GM21786 (cell line): ENCODE measurements around the gene PLA2G15.

Source experiments
- ATAC-seq: cut with Tn5 transposase; IDR thresholded peaks from one replicate; pipeline ENCODE4 v1.9.1; 2021; ENCODE audit not compliant: unreplicated experiment

The PLA2G15 gene

DNA sequence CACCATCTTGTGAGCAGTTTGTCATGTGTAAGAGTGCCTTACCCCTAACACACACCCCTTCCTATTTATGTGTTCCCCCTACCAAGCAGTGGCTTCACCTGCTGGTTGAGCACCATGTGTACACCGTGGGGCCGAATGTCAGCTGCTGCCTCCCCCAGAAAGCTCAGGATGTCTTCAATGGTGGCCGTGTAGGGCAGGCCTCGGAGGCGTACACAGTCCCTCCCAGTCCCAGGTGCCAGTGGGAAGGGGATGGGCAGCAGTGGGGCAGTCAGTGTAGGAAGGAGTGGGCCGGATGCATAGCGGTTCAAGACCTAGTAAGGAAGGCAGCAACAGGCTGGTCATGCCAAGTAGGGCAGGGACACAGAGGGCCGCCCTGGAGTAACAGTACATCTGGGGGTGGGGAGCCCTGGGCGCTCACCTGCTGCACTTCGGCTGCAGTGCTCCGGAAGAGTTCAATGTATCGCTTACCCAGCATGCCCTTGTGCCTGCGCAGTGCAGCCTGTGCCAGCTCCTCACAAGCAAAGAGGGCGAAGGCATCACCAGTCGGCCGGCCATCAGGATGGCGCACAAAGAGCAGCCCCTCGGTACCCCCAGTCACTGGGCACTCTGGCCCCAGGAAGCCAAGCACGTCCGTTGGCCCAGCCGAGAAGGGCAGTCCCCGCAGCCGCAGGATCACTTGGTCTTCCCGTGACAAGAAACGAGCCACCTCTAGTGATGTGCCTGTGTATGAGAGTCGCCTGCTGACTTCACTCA is 13.6 kb upstream of the PLA2G15 start:
- no peak for ATAC-seq

DNA sequence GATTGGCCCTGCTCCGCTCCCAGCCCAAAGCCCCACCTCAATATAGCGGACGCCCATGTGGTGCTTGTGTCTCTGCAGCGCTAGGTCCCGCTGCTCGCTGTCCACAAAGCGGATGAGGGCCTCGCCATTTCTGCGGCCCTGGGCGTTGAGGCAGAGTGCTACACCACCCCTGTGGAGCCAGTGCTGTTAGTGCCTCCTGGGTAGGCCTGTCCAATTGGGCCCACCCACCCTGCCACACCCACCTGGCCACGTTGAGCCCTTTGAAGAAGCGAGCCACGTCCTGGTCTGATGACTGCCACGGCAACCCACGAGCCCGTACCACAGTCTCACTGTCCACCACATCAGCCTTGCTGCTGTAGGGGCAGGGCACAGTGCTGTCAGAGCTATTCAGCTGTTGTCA is 12.8 kb upstream of the PLA2G15 start:
- ATAC-seq = no peak

DNA sequence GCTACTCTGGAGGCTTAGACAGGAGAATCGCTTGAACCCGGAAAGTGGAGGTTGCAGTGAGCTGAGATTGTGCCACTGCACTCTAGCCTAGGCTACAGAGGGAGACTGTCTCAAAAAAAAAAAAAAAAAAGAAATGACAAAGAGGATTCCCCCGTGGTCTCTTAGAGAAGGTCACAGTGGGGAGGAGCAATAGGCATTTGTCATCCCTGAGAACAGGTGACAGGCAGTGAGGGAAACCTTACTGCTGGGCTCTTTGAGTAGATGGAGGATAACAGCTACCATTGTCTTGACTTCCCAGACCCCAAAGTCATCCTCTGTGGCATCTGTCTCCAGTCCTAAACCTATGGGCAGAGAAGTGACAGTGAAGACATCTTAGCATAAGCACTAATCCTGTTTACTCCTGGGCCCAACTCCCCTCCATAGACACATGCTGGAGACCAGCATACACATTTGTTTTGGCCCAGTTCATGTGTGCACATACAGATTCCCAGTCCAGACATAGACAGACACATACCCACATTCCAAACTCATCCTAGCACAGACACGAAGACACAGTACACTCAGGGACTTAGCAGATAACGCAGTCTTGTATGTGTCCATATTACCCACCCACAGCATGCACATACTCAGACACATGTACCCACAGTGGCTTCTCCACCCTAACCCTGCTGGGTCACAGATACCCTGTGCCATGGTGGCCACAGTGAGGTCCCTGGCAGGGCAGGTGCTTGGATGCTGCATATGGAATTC is 11.9 kb upstream of the PLA2G15 start:
- ATAC-seq = no peak

DNA sequence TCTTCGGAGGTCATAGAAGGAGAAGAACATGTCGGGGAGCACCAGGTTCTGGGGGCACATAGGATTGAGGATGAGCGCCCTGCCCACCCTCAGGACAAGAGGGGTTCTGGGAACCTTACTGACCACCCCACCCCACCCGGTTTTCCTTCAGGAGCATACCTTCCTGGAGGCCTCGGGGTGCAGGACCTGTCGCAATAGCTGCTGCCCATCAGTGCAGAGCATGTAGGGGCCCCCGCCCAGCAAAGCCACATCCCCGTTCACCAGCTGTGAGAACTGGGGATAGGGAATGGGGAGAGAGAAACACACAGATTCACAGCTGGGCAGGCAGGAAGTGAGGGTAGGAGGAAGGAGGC is 11.4 kb upstream of the PLA2G15 start:
- ATAC-seq = no peak

DNA sequence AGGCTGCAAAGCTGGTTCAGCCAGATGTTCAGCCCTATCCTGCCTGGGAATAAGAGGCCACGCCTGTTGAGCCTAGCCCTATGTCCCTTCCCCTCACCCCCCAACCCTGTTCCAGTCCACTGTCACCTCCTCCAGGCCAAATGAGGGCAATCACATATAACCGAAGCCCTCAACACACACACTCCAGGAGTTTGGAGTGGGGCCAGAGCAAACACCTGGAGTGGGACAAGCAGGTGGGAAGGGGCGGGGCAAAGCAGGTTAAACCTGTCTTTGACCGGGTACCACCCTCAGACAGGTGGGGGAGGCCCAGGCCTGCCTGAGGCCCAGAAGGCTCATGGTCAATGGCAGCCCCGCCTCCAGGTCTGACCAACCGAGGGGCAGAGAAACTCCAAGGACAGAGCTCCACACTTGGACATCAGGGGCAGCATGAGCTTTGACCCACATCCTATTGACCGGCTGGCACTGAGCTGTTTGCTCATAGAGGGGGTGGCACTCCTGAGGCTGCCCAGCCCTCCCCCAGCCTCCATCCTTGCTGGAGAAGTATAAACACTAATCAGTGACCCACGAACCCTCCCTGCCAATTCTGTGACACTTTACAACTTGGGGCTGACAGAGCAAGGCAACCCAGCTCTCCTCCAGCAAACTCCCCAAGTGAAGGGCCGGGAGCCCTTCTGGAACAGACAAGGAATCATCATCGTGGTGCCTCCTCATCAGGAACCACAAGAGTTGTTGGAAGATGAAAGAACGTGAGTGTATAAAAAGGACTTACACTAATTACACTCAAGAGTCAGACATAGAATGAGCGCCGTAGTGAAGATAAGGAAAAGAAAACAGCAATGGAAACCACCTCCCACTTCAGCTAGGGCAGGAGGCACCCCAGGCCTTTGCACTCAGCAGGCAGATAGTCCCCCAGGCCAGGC is 10.7 kb upstream of the PLA2G15 start:
- no peak for ATAC-seq

DNA sequence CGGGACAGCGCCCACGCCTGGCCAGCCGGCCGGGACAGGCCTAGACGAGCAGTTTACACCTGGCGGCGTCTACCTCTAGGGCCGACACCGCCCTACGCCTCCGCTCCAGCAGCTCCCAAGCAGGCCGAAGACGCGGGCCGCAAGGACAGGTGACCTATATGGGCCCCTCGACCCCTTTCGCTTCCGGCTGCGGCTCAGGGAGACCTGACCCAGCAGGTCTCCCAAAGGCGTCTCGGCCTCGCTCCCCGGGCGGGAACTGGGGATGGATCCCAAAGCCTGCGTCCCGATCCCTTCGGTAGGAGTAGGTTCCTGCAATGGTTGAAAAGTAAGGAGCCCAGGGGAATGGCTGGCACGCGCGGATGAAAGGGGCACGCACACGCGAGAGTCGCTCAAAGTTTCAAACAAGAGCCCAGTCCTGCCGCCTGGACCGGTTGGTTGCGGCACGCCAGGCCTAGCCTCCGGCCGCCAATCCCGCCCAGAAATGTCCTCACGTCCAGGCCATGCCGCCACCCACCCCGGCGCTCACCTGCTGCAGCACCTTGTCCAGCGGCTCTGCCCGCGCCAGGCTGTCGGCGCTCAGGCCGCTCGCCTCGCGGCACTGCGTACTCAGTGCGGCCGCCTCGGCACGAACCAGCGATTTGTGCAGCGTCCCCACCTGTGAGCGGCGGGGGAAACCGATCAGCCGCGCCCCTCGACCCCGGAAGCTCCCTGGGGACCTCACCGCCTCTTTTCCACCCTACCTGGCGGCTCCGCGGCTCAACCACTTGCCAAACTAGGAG is 9.9 kb upstream of the PLA2G15 start:
- no peak for ATAC-seq

DNA sequence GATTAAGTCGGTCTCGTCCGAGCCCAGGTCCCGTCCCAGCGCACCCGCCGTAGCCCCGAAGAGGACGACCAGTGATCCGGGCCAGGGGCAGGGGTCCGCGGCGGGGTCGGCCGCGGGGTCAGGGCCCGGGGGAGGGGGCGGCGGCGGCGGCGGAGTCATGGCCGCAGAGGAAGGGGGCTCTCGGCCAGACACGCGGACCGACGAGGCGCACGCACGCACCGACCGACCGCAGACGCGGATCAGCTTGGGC is 9.4 kb upstream of the PLA2G15 start, which contains the start of gene ESRP2:
Gene ESRP2, minus strand, starts transcription at position 241 of the 250 bp plus-strand sequence. Its CDS starts 82 bp downstream, at position 159.
- ATAC-seq = no peak

DNA sequence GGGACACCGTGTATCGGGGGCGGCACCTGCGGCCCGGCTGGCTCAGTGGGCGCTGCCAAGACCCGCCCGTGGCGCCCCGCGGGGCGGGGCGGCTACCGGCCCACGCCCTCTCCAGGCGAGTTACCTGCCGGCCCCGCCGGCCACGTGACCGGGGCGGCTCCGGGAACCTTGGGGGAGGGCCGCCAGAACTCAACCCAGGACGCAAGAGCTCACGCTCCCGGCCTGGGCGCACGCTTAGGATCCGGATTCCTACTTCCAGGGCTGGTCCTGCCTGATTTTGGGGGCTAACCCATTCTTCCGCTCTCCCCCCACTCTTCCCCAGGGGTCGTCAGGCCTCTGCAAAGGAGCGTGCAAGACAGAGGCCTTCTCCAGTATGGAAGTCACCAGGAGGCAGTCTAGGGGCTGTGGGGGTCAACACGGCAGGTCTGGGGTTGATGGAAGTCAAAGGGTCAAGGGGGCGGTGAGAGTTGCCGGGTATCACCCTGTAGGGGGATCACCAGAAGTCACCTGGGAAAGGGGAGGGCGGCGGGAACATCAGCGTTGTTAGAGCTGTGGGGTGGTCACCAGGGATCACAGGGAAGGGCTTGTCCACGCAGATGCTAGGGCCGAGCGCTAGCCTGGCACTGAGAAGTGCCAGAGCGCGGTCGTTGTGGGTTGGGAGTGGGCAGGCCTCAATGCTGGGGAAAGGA is 8.9 kb upstream of the PLA2G15 start:
- no peak for ATAC-seq

DNA sequence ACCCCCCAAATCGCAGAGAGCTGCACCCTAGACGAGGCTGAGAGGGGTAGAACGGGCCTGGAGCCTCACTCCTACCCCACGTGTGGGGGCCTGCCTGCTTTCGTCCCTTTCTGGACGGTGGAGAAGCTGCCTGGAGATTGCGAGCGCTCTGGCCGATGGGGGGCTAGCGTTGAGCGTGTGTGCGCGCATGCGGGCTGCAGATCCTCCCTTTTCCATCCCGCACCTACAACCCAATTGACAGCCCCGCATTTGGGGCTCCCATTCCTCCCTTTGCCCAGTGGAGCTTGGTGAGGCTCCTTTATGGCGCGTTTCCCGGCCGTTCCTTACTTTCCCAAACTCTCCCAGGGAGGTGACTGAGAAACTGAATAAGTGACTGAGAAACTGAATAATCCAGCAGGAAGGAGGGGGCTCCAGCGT is 8.3 kb upstream of the PLA2G15 start:
- ATAC-seq = no peak

DNA sequence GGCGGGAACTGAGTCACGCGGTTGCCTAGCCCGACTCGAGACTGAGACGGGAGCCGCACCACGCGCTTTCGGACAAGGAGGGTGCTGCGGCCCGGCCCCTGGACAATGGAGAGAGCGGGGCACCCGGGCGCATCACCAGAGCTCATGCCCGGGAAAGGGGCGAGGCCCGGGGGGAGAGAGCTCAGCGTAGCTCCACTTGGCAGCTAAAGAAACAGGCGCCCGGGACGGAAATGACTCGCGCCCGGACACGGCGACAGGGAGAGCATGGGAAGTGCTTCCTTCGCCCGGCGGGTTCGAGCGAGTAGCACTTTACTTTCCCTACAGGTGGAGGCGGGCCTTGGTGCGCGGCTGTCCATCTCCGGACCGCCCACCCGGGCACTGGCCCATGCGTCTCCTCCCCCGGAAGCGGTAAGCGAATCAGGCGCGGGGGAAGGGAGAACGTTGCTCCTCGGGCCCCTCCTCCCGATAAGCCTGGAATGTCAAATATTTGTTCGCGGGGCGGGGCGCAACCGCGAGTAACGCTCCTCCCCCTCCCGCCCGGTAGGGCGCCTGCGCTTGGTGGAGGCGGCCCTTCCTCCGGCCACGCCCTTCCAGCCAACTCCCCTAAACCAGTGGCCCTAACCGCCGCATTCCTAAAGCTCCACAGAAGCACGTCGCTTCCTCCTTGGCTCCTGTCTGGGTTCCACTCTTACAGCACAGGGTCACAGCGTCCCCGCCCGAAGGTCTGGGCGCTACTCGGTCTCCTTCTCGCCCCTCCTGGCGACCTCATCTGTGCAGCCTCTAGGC is 7.7 kb upstream of the PLA2G15 start:
- ATAC-seq = peak; percentile 87

DNA sequence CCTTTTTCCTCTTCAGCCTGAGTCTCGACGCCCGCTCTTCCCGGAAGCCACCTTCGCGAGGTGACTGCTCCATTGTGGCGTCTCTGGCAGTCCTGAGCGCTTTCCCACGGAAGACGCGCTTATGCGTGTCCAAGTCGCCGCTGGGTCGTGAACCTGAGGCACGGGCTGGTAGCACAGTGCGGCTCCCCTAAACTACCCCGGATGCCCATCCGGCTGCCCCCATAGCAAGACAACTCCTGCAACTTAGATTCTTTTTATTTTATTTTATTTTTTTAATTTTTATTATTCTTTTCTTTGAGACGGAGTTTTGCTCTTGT is 7.2 kb upstream of the PLA2G15 start:
- peak; percentile 30 for ATAC-seq

DNA sequence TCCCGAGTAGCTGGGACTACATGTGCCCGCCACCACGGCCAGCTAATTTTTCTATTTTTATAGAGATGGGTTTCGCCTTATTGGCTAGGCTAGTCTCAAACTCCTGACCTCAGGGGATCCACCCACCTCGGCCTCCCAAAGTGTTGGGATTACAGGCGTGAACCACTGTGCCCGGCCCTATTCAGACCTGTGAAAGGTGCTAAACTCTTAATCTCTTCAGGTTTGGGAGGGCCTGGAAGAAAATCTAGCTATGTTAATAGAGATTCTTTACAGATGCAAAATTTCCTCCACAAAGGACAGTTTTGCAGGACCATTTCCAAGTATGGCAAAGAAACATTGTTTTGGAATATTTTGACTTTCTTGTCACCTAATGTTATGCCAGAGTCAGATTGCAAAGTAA is 3.1 kb upstream of the PLA2G15 start:
- no peak for ATAC-seq

DNA sequence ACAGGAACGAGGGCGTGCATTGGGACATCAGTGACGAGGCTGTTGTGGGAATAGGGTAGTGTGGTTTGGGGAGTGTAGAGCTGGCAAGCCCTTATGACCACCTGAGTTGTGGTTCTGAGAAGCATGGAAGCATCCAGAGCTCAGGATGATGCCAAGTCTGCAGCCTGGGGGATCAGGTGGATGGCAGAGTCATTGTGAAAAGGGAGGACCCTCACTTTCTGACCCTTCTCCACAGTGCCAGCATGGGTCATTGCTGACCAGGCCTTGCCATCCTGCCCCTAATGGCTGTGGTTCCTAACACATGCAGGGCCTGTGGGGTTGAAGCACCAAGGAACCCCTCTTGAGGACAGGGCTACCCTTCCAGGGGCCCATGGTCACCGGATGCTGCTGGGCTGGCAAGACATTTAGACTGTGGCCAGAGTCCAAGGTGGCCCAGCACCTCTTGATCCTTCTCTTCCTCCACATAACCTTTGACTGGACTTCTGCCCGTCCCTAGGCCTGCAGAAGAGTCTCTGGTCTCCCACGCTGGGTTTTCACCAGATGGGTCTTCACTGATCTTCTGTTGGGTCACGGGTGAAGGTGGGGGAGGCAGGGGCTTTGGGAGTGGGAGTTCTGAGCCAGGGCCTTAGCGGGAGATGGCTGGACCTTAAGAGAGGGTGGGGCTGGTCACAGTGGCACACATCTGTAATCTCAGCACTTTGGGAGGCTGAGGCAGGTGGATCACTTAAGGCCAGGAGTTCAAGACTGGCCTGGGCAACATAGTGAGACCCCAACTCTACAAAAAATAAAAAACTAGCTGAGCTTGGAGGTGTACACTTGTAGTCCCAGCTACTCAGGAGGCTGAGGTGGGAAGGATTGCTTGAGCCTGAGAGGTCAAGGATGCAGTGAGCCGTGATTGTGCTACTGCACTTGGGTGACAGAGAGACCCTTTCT is 2.0 kb upstream of the PLA2G15 start:
- no peak for ATAC-seq

DNA sequence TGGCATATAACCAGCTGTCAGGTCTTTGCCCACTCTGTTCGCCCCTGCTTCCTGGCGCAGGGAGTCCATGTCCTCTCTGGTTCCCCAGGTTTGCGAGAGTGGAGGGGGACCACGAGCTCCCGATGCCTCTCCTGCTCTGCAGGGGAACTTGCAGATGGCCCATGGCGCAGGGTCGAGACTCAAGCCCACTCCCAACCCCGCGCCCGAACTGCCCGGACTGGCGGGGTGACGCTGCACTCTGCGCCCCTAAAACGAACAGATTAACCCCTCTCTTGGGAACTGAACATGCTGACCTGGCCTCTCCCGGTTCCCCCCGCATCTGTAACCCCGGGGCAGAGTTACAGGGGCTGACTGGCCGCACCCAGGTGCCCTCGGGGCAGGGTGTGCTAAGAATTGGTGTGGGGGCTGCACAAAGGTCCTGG is 681 bp upstream of the PLA2G15 start:
- no peak for ATAC-seq

DNA sequence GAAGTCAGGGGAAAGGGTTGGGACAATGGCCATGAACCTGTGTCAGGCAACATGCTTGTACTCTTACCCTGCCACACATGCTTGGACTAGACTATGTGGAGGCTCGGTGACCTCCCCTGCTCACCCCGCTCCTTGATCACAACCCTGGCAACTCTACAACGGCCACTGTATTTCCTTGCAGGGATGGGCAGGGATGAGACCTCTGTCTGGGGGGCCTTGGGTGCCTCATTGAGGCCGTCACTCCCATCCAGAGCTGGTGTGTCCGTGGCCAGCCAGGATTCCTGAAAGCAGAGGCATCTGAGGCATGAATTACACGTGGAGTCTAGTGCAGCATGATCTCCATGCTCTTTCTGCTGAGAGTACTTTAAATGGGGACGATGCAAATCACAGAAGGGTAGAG is 948 bp downstream of the PLA2G15 start:
- no peak for ATAC-seq

DNA sequence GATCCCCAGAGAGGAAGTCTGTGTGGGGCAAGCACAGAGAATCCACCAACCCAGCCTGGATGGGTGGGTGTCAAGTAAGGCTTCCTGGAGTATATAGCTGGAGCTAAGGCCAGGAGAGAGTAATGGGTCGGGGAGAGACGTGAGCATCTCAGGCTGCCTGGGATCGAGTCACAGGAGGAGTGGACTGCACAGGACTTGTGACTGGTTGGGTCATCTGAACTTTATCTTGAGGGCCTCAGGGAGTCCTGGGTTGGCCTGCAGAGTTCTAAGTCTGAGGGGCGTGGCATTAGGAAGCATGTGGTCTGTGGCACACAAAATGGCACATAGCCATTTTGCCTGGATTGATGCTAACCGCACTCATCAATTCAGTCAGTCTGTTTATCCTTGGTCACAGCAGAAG is 1.5 kb downstream of the PLA2G15 start:
- ATAC-seq = no peak

DNA sequence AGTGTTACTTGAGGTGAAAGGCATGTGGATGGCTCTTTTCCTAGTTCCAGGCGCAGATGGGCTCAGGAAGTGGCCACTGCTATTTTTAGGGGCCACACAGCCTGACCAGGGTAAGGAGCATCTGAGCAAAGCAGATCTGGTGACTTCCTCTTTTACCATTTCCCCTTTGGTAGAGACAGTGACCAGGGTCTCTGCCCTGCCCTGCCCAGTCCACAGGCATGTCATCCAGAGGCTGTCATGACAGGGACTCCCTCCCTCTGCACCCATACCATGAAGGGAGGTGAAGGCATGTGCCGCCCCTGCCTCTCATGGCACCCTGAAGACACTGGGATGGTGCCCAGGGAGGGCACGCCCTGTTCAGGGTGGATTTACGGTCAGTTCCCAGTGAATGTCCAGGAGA is 2.2 kb downstream of the PLA2G15 start:
- no peak for ATAC-seq

DNA sequence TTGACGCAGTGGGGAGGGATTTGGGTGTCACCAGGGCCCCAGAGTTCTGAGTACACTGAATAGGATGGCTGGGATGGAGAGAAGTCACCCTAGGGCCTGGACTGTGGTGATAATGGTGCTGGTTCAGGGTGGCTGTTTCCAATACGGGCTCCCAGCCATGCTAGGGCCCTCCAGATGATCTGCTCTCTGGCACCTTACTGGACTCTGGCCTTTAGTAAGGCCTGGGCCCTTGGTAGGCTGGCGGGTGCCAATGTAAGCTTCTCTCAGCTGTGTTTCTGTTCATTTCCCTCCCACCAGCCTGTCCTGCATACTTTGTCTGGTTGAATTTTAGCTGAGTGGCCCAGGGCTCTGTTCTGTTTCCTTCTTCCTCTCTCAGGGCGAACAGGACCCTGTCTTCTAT is 2.8 kb downstream of the PLA2G15 start:
- ATAC-seq = no peak

DNA sequence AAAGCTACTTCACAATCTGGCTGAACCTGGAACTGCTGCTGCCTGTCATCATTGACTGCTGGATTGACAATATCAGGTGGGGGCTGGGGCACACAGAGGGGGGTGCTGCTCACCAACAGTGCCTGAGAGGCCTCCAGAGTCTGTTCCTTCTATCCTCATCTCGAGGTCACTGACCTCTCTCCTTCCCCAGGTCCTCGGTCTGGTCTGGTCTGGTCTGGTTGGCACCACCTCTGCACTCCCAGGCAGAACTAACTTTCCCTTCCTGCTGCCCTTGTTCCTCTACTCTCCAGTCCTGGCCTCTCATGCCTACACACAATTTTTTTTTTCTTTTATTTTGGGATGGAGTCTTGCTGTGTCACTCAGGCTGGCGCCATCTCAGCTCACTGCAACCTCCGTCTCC is 4.2 kb downstream of the PLA2G15 start:
- no peak for ATAC-seq
